HEK293 (cell line): Measurements from ENCODE around the gene ANO2.

Experiments used
- CTCF ChIA-PET: fragments of 350-600 bp; formaldehyde crosslinking; extraction: SDS; loops from one replicate; lab custom pipeline; 2021; ENCODE audit warnings: antibody characterized with exemption; lab: Yijun Ruan, JAX
- POLR2A ChIA-PET: fragments of 300-600 bp; formaldehyde crosslinking; extraction: SDS; loops from one replicate; lab custom pipeline; 2020; ENCODE audit warnings: antibody characterized with exemption, inconsistent platforms; lab: Yijun Ruan, JAX
- H3K27ac ChIP-seq: fragments of 200-500 bp; sonication (Bioruptor generic); 2 replicates; pipeline ENCODE4 v1.5.1; 2014; ENCODE audit warnings: low read depth, low read length, control low read depth, inconsistent platforms; ENCODE audit errors: extremely low read depth
- H3K36me3 ChIP-seq, 2 experiments: fragments of 200-500 bp in 1 of 2; sonication (Bioruptor generic) in 1 of 2; 1 replicate in 1 of 2; 2 replicates in 1 of 2; pipeline ENCODE4 v1.5.1; 2014 to 2017; ENCODE audit warnings: inconsistent platforms in 2 of 2, low read length in 2 of 2; ENCODE audit not compliant: control insufficient read depth in 2 of 2, insufficient read depth in 1 of 2
- H3K4me1 ChIP-seq: fragments of 200-500 bp; sonication (Bioruptor generic); 2 replicates; pipeline ENCODE4 v1.5.1; 2014; ENCODE audit warnings: mild to moderate bottlenecking, low read length, inconsistent platforms; ENCODE audit not compliant: control insufficient read depth, insufficient read depth
- H3K4me3 ChIP-seq: 2 replicates; pipeline ENCODE4 v1.5.1; 2011; ENCODE audit warnings: low read depth, mild to moderate bottlenecking, control low read depth, low read length, moderate library complexity
- H3K9me3 ChIP-seq: fragments of 200-500 bp; sonication (Bioruptor generic); 2 replicates; pipeline ENCODE4 v1.5.1; 2014; ENCODE audit warnings: low read depth, low read length, inconsistent platforms; ENCODE audit not compliant: control insufficient read depth, insufficient read depth
- ATF2 ChIP-seq: fragments of 450-650 bp; formaldehyde crosslinking; IDR thresholded peaks from 2 replicates; pipeline ENCODE4 v1.5.1; 2016; ENCODE audit warnings: missing biosample characterization, missing genetic modification characterization, low read depth
- CTCF ChIP-seq: fragments of 450-650 bp; formaldehyde crosslinking; IDR thresholded peaks from 2 replicates; pipeline ENCODE4 v1.5.1; 2016; ENCODE audit warnings: missing biosample characterization, missing genetic modification characterization
- FEZF1 ChIP-seq: fragments of 450-650 bp; formaldehyde crosslinking; IDR thresholded peaks from 2 replicates; pipeline ENCODE4 v1.5.1; 2016; ENCODE audit warnings: missing biosample characterization, missing genetic modification characterization
- HOXA7 ChIP-seq: sonication (generic); formaldehyde crosslinking; IDR thresholded peaks from 2 replicates; pipeline ENCODE4 v1.8.1; 2022; ENCODE audit warnings: missing genetic modification reagents, borderline replicate concordance
- YY1 ChIP-seq: fragments of 450-650 bp; formaldehyde crosslinking; IDR thresholded peaks from 2 replicates; pipeline ENCODE4 v1.5.1; 2018; ENCODE audit warnings: missing biosample characterization, missing genetic modification characterization
- ZBTB10 ChIP-seq: fragments of 450-650 bp; formaldehyde crosslinking; IDR thresholded peaks from 2 replicates; pipeline ENCODE4 v1.5.1; 2016; ENCODE audit warnings: missing biosample characterization, missing genetic modification characterization
- ZBTB26 ChIP-seq: fragments of 450-650 bp; formaldehyde crosslinking; optimal IDR thresholded peaks from 2 replicates; pipeline ENCODE3; 2016; ENCODE audit warnings: missing biosample characterization, mild to moderate bottlenecking, missing genetic modification characterization
- ZEB2 ChIP-seq: fragments of 450-650 bp; formaldehyde crosslinking; IDR thresholded peaks from 2 replicates; pipeline ENCODE4 v1.5.1; 2016; ENCODE audit warnings: missing biosample characterization, missing genetic modification characterization
- ZNF121 ChIP-seq: fragments of 450-650 bp; formaldehyde crosslinking; IDR thresholded peaks from 2 replicates; pipeline ENCODE4 v1.5.1; 2016; ENCODE audit warnings: missing biosample characterization, missing genetic modification characterization
- ZNF184 ChIP-seq: fragments of 450-650 bp; IDR thresholded peaks from 2 replicates; pipeline ENCODE4 v1.5.1; 2018; ENCODE audit warnings: missing biosample characterization, mild to moderate bottlenecking, missing genetic modification characterization
- ZNF280C ChIP-seq: fragments of 450-650 bp; formaldehyde crosslinking; IDR thresholded peaks from 2 replicates; pipeline ENCODE4 v1.5.1; 2016; ENCODE audit warnings: missing biosample characterization, missing genetic modification characterization
- ZNF324 ChIP-seq: fragments of 450-650 bp; formaldehyde crosslinking; IDR thresholded peaks from 2 replicates; pipeline ENCODE4 v1.5.1; 2016; ENCODE audit warnings: missing biosample characterization, missing genetic modification characterization
- ZNF335 ChIP-seq: fragments of 450-650 bp; formaldehyde crosslinking; conservative IDR thresholded peaks from 2 replicates; pipeline ENCODE4 v1.5.1; 2016; ENCODE audit warnings: missing biosample characterization, missing genetic modification characterization
- ZNF670 ChIP-seq: fragments of 450-650 bp; formaldehyde crosslinking; IDR thresholded peaks from 2 replicates; pipeline ENCODE4 v1.5.1; 2016; ENCODE audit warnings: missing biosample characterization, missing genetic modification characterization, low read depth
- ZNF837 ChIP-seq: fragments of 450-650 bp; formaldehyde crosslinking; IDR thresholded peaks from 2 replicates; pipeline ENCODE4 v1.5.1; 2016; ENCODE audit warnings: missing biosample characterization, missing genetic modification characterization
- ZSCAN30 ChIP-seq: fragments of 450-650 bp; IDR thresholded peaks from 2 replicates; pipeline ENCODE4 v1.5.1; 2018; ENCODE audit warnings: missing biosample characterization, mild to moderate bottlenecking, missing genetic modification characterization, moderate library complexity
- ZSCAN5A ChIP-seq: fragments of 450-650 bp; formaldehyde crosslinking; IDR thresholded peaks from 2 replicates; pipeline ENCODE4 v1.5.1; 2016; ENCODE audit warnings: missing biosample characterization, missing genetic modification characterization

Gene ANO2

GRCh38 chr12:5623411-5623810, 321.6 kb downstream of the ANO2 start:
- H3K36me3 ChIP-seq: no peaks in the 10 kb centered on the region
- no peak overlapping the region for H3K27ac ChIP-seq
- H3K4me1 ChIP-seq: no peaks in the 10 kb centered on the region
- TF ChIP-seq ZNF280C (tag by site-specific recombination) (no peak), ZBTB10 (no peak), ATF2 (tag by site-specific recombination) (no peak), ZEB2 (tag by site-specific recombination) (no peak), FEZF1 (tag by site-specific recombination) (no peak), ZBTB26 (tag by site-specific recombination) (no peak), HOXA7 (no peak), ZNF670 (tag by site-specific recombination) (no peak), ZNF121 (tag by site-specific recombination) (no peak), YY1 (no peak), ZSCAN30 (no peak), CTCF (tag by site-specific recombination) (no peak), ZNF335 (tag by site-specific recombination) (no peak), ZNF324 (tag by site-specific recombination) (no peak), ZNF184 (tag by site-specific recombination) (no peak)
- POLR2A ChIA-PET: no interaction called here
- no peak overlapping the region for H3K4me3 ChIP-seq
- H3K9me3 ChIP-seq: no peaks in the 10 kb centered on the region
- CTCF ChIA-PET: no interaction called here

GRCh38 chr12:5622280-5622679, 322.8 kb downstream of the ANO2 start:
- Histone ChIP-seq H3K36me3 (no peaks in the 10 kb centered on the region), H3K4me1 (no peaks in the 10 kb centered on the region), H3K27ac (no peak overlapping the region), H3K9me3 (no peaks in the 10 kb centered on the region), H3K4me3 (no peak overlapping the region)
- POLR2A ChIA-PET: no interaction called here
- CTCF ChIA-PET: no interaction called here
- no peak for TF ChIP-seq ZNF837 (tag by site-specific recombination)
- TF ChIP-seq ZSCAN5A: no peak
